NCI-H2107 (cell line): Measurements from ENCODE around the gene FAM120B.
"Not testable (repeated sequence)": the region's sequence is repeated elsewhere in the genome, so short reads cannot be mapped to it uniquely, and the experiment has no call there.

Experiments
- DNase-seq: peaks from one replicate; lab custom pipeline; 2025; lab: John Stamatoyannopoulos, UW

The FAM120B gene

GRCh38 chr6:170393033-170393432 lies 86.5 kb downstream of the FAM120B start:
- DNase-seq = no peak

- DNase-seq = no peak
Measured at GRCh38 chr6:170393807-170394399, 87.3 kb downstream of the FAM120B start.

- no peak for DNase-seq
Measured at GRCh38 chr6:170394980-170395379, 88.4 kb downstream of the FAM120B start.

DNA sequence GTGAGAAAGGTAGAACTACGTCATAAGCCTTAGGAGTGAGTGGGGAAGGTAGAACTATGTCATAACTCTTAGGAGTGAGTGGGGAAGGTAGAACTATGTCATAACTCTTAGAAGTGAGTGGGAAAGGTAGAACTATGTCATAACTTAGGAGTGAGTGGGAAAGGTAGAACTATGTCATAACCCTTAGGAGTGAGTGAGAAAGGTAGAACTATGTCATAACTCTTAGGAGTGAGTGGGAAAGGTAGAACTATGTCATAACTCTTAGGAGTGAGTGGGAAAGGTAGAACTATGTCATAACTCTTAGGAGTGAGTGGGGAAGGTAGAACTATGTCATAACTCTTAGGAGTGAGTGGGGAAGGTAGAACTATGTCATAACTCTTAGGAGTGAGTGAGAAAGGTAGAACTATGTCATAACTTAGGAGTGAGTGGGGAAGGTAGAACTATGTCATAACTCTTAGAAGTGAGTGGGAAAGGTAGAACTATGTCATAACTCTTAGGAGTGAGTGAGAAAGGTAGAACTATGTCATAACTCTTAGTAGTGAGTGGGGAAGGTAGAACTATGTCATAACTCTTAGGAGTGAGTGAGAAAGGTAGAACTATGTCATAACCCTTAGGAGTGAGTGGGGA lies 92.3 kb downstream of the FAM120B start:
- DNase-seq = not testable (repeated sequence)

GRCh38 chr6:170399955-170400558 lies 93.5 kb downstream of the FAM120B start:
- not testable (repeated sequence) for DNase-seq

DNA sequence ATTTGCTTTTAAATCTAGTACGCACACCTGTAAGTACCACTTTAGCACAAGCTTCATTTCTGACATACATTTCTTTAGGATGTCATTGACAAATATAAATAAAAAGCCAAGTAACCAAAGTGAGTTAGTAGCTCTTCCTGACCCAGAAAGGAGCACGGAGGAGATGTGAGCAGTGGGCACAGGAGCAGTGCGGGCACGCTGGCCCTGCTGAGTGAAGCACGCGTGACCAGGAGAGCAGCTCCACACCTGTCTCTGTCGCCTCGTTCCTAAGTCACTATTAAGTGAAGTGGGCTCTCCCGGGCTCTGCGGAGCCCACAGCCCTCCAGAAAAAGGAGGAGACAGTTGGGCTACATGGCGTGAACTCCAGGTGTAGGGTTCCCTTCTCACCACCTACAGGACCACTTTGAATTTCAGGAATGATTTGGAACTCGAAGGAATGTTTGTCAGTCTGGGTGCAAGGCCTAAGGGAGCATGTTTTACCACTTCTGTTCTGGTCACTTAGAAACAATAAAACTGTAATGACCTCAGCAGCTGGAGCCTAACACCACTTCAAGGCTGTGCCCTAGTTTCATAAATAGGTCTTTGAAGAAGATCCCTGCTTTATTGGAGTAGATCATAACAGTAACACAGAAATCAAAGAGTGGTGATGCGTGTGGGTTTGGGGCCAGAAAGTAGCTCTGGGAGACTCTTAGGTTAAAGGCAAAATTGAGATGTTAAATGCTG lies 95.9 kb downstream of the FAM120B start:
- DNase-seq = no peak

DNA sequence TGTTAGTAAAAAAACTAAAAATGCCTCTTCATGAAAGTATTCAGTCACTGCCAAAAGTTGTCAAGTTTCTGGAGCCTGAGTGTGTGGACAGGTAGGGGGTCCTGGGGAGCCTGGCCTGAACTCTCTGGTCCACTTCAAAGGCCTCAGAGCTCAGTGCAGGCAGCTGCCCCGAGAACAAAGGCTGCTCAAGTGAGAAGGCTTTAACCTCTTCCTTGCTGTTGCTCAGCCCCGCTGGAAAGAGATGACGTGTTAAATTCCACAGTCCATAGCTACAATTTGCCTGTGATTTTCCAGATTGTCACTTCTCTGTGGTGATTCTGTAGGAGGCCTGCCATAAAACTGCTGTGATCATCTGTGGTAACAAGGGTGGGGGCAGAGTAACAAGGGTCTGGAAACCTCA lies 96.9 kb downstream of the FAM120B start:
- no peak for DNase-seq

- no peak for DNase-seq
Measured at GRCh38 chr6:170404036-170404435, 97.5 kb downstream of the FAM120B start.

- DNase-seq = no peak
Measured at GRCh38 chr6:170404697-170405096, 98.1 kb downstream of the FAM120B start.

DNA sequence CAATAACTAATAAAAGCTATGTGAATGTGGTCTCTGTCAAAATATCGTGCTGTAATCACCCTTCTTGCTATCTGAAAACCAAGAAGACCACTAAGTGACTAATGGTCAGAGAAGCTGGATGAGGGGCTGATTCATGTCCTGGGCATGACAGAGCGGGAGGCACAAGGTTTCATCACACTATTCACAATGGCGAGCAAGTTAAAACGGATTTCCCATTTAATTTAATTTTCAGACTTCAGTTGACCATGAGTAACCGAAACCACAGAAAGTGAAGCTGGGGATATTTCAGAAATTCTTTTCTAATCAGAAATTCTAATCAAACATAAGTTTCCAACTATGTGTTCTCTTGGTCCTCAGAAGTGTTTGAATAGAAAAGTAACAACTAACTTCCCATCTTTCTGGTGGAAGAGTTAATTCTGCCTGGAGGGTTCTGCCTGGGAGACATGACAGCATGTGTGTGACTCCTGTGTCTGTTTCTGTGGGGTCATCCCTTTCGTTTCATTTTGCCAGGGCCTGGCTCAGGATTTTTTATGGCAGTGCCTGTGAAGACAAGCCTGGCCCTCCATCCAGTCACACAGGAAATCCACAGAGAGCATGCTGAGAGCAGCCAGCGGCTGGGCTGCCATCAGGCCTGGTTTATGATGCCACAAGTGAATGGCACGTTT lies 98.9 kb downstream of the FAM120B start:
- DNase-seq = no peak

DNA sequence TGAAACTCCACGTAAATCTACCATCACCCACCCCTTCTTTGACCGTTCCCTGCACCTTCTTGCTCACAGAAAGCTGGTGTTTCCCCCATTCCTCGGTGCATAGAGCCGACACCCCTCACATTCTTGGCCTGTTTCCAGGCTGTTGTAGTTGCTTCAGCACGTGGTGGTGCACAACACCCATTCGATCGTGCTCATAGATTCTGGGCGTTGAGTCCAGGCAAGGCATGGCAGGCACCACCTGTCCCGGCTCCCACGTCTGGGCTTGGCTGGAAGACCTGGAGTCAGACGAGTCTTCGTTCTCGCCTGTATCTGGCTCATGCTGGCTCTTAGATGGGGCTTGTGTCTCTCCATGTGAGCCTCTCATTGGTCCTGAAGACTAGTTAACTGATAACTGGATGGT lies 100.6 kb downstream of the FAM120B start:
- DNase-seq = no peak

DNA sequence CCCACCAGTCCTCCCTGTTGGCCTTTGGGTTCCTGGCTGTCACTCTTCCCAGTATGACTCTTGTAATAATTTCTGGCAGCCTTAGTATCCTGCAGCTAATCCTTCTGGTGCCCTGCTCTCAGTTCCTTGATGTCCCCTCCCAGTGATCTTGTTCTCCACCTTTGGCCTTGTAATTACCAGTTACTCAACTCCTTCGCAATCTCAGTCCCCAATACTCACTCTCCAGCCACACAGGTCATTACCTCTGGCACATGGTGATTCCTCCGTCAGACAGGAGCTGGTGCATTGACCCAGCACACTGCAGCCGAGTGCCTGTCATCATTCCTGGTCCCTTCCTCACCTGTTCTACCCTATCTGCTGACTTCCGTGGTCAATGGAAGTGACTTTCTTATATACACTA lies 101.4 kb downstream of the FAM120B start:
- no peak for DNase-seq

- not testable (repeated sequence) for DNase-seq
Measured at GRCh38 chr6:170409746-170410145, 103.2 kb downstream of the FAM120B start.

- no peak for DNase-seq
Measured at GRCh38 chr6:170410241-170410640, 103.7 kb downstream of the FAM120B start.

GRCh38 chr6:170415318-170415717 lies 108.8 kb downstream of the FAM120B start:
- no peak for DNase-seq

DNA sequence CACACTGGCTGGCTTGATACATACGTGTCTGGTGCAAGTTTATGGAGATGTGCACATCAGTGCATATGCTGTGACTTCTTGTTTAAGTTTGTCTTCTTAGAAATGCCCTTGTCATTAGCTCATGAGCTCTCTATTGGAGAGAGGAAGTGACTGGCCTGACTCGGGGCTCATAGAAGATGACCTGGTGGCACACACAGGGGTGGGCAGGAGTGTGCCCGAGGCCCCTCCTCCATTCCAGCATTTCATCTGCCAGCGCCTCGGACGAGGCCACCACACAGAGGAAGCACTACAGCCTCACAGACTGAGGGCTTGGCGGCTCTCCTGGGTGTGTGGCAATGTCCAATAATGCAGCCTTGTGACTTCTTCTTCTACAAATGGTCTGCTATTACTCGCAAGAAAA lies 109.7 kb downstream of the FAM120B start:
- no peak for DNase-seq

DNA sequence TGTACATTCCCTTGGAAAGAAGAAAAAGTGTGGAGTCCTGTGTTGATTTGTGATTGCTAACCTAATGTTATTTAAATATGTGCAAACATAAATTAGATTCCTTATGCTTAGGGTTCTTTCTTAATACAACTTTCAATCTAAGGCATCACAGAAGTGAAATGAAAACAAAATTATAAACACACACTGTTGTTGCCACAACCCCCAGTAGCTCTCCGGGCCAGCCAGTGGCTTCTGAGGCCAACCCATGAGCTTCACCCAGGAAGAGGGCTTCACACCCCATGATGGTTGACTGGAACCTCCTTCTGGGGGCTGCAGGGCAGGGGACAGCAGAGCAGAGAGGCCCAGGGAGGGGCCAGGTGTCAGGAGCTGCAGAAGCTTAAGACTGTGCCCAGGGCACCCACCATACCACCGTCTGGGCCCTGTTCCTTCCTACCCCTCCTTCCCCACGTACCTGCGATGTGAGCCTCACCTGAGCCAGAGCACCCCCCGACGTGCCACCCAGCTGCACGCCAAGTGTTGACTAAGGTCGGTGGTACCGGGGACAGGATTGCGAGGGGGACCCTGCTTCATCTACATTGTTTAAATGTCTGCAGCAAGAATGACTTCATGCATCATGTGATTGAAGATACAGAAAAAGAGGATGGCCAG lies 110.5 kb downstream of the FAM120B start:
- DNase-seq = no peak

DNA sequence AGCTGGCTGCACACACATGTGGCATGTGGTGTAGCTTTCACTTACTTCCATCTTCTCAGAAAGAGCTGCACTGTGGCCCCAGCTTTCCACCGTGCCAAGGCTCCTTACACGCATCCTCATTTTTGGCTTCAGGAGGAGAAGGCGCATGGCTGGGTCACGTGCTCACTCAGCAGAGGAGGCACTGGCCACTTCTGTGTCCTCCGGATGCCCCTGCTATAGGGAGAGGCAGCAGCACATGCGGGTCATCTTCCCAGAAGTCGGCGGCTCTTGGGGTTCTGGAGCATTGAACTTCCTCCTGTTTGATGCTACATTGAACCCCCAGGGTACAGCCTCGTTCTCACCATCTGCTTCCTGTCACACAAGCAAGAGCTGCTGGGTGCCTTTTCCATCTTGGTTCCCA lies 111.3 kb downstream of the FAM120B start:
- DNase-seq = no peak

- no peak for DNase-seq
Measured at GRCh38 chr6:170420283-170420682, 113.7 kb downstream of the FAM120B start.

DNA sequence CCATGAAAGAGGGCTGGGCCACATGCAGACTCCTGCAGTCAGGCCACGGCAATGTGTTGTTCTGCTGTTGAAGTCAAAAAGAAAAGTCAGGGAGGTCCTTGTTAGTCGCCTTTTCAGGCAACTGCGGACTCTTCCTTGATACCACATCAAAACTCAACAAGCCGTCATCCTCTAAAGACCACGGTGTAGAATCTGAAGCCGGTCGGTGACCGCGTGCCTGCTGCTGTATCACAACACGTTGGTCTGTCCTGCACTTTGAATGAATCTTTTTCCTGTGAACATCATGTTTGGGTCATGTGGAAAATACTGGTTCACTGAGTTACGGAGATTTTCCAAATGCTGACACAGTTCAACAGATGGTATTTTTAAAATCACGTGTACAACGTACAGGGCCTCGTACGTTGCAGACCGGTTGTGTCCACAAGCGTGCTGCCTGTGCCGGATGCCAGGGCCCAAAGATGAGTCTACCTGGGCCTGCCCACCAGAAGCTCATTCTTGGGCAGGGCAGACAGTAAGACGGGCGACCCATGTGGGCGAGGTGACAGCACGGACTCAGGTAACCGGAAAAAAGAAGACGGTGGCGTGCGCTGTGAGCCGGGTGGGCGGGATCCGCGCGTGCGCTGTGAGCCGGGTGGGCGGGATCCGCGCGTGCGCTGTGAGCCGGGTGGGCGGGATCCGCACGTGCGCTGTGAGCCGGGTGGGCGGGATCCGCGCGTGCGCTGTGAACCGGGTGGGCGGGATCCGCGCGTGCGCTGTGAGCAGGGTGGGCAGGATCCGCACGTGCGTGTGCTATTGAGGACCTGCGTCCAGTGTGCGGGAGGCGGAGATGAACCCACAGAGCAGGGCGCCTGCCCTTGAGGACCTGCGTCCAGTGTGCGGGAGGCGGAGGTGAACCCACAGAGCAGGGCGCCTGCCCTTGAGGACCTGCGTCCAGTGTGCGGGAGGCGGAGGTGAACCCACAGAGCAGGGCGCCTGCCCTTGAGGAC lies 114.5 kb downstream of the FAM120B start:
- DNase-seq = no peak

- no peak for DNase-seq
Measured at GRCh38 chr6:170421921-170422320, 115.4 kb downstream of the FAM120B start.
